SU-DHL-6 (cell line): ENCODE data around the gene EVX2.

Experiments used
- H2AFZ ChIP-seq: fragments of 200-600 bp; sonication (generic); 2 replicates; pipeline ENCODE4 v1.6.1; 2014; ENCODE audit warnings: low read depth, mild to moderate bottlenecking, moderate library complexity, mixed read lengths, antibody characterized with exemption, low read length; ENCODE audit not compliant: severe bottlenecking
- H3F3A ChIP-seq: fragments of 200-600 bp; shearing (Covaris generic); 2 replicates; pipeline ENCODE4 v1.6.0; 2016; ENCODE audit warnings: antibody characterized with exemption, mild to moderate bottlenecking; ENCODE audit not compliant: insufficient read depth
- H3K27ac ChIP-seq: fragments of 200-600 bp; sonication (generic); 2 replicates; pipeline ENCODE4 v1.5.1; 2016; ENCODE audit warnings: low read depth, mild to moderate bottlenecking, low read length, moderate library complexity, mixed read lengths
- H3K27me3 ChIP-seq: fragments of 200-600 bp; sonication (generic), shearing (Covaris generic); 2 replicates; pipeline ENCODE4 v1.6.0; 2014; ENCODE audit warnings: mild to moderate bottlenecking, low read length
- H3K36me3 ChIP-seq: fragments of 200-600 bp; sonication (generic); 2 replicates; pipeline ENCODE4 v1.6.1; 2014; ENCODE audit warnings: mild to moderate bottlenecking, low read length, mixed read lengths
- H3K4me2 ChIP-seq: fragments of 300-600, 200-600 bp; shearing (Covaris generic), sonication (generic); 2 replicates; pipeline ENCODE4 v1.6.0; 2014; ENCODE audit warnings: low read length, low read depth, mild to moderate bottlenecking; ENCODE audit not compliant: poor library complexity, severe bottlenecking
- H3K4me3 ChIP-seq: fragments of 200-600 bp; sonication (generic); 2 replicates; pipeline ENCODE4 v1.5.1; 2014; ENCODE audit warnings: antibody characterized with exemption, low read length, mild to moderate bottlenecking, mixed read lengths; ENCODE audit not compliant: insufficient read depth, poor library complexity, severe bottlenecking
- H3K79me2 ChIP-seq: fragments of 200-600 bp; sonication (generic); 2 replicates; pipeline ENCODE4 v1.6.1; 2014; ENCODE audit warnings: mild to moderate bottlenecking, low read length, moderate library complexity; ENCODE audit not compliant: insufficient read depth
- H3K9ac ChIP-seq: fragments of 200-600 bp; sonication (generic); 2 replicates; pipeline ENCODE4 v1.7.0; 2014; ENCODE audit warnings: mild to moderate bottlenecking, low read length
- H3K9me2 ChIP-seq: fragments of 200-600 bp; sonication (generic); replicated peaks from 2 replicates; pipeline ENCODE4 v1.6.1; 2014; ENCODE audit warnings: low read length; ENCODE audit not compliant: insufficient read depth
- H3K9me3 ChIP-seq: fragments of 200-600 bp; sonication (generic); 2 replicates; pipeline ENCODE4 v1.6.1; 2014; ENCODE audit warnings: low read length, mixed read lengths; ENCODE audit not compliant: insufficient read depth
- H4K20me1 ChIP-seq: fragments of 200-600 bp; sonication (generic); 2 replicates; pipeline ENCODE4 v1.6.1; 2014; ENCODE audit warnings: low read depth, mild to moderate bottlenecking, antibody characterized with exemption, low read length, moderate library complexity, mixed read lengths
- CTCF ChIP-seq: fragments of 200-600 bp; sonication (generic); IDR thresholded peaks from one replicate; pipeline ENCODE4 v1.5.1; 2017; ENCODE audit warnings: antibody characterized with exemption, mild to moderate bottlenecking, low read length, moderate library complexity; ENCODE audit not compliant: insufficient read depth, poor library complexity, severe bottlenecking
- EZH2phosphoT487 ChIP-seq: fragments of 200-600 bp; sonication (generic), shearing (Covaris generic); conservative IDR thresholded peaks from 2 replicates; pipeline ENCODE4 v1.6.1; 2018; ENCODE audit warnings: mild to moderate bottlenecking, antibody characterized with exemption, low read length, moderate library complexity, mixed read lengths

The EVX2 gene

DNA sequence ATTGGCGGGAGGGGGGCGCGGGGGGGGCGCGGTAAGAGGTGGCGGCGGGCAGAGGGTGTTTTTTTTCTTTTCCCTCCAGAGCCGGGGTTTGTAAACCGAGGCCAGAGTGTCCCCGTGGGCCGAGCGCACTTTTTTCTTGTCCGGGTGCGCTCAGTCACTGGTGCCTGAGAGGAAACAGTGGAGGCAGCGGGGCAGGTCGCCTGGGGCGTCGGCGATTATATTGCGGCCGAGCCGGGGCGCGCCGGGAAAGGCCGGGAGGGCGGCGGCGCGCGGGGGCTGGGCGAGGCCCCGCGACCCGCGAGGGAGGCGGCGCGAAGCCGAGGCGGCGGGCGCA lies 46.0 kb upstream of the EVX2 start:
- H3K79me2 ChIP-seq: no peaks in the 10 kb centered on the region
- TF ChIP-seq EZH2phosphoT487 (no peak), CTCF (no peak)
- no peak overlapping the region for H3K4me2 ChIP-seq
- H3K9me2 ChIP-seq: no peaks in the 10 kb centered on the region
- no peaks in the 10 kb centered on the region for H3K9me3 ChIP-seq
- H3K27ac ChIP-seq: no peak overlapping the region
- H2AFZ ChIP-seq: no peak overlapping the region
- no peaks in the 10 kb centered on the region for H3F3A ChIP-seq
- no peak overlapping the region for H3K4me3 ChIP-seq
- no peak overlapping the region for H3K9ac ChIP-seq
- no peaks in the 10 kb centered on the region for H3K27me3 ChIP-seq
- H3K36me3 ChIP-seq: no peaks in the 10 kb centered on the region
- H4K20me1 ChIP-seq: no peaks in the 10 kb centered on the region

DNA sequence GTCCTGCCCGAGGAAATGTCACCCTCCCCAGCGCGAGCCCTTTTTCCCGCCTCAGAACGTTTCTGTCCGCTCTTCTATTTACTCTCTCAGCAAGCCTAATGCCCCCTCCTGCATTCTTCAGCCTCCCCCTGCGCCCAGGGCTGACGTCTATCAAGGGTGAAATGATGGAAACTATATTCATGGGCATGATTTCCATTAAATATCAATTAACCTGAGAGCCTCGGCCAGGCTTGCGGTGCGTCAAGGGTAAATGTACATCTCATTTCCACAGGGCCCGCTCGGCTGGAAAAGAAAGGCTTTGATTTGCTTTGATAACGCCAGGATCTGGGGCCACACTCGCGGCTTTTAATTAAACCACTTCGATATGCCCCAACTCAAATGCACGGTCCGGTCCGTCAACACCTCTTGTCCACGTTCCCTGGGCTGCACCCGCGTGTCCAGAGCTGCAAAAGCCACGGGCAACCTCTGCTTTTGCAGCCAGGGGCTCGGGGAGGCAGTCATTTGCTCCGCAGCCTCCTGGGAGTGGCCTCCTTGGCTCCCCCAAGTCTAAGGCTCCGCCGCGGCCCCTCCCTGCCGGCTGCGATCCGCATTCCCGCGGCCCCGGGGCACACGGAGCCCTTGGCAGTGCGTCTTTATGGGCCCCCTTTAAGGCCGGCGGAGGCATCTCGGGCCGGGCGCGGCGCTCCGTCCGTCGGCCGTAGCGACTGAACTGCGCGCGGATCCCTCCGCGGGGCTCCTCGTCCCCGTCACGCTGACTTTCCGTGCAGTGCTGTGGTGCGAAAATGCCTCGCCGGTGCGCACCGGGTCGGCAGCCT lies 45.4 kb upstream of the EVX2 start, which contains the start of gene HOXD8:
TSS of gene HOXD8 (plus strand) at position 724 of the 815 bp plus-strand sequence. CDS start 662 bp downstream, outside the sequence.
- Histone ChIP-seq H3K4me3 (no peak within 1 kb of the TSS), H3K27ac (no peak within 1 kb of the TSS), H3K4me2 (no peak within 1 kb of the TSS), H3K79me2 (no peaks in the 10 kb centered on the region), H3F3A (no peaks in the 10 kb centered on the region), H3K9me2 (no peaks in the 10 kb centered on the region), H3K9me3 (no peaks in the 10 kb centered on the region), H3K27me3 (no peaks in the 10 kb centered on the region), H4K20me1 (no peaks in the 10 kb centered on the region), H3K36me3 (no peaks in the 10 kb centered on the region), H2AFZ (no peak within 1 kb of the TSS), H3K9ac (no peak within 1 kb of the TSS)
- no peak for TF ChIP-seq EZH2phosphoT487
- no peak for TF ChIP-seq CTCF

DNA sequence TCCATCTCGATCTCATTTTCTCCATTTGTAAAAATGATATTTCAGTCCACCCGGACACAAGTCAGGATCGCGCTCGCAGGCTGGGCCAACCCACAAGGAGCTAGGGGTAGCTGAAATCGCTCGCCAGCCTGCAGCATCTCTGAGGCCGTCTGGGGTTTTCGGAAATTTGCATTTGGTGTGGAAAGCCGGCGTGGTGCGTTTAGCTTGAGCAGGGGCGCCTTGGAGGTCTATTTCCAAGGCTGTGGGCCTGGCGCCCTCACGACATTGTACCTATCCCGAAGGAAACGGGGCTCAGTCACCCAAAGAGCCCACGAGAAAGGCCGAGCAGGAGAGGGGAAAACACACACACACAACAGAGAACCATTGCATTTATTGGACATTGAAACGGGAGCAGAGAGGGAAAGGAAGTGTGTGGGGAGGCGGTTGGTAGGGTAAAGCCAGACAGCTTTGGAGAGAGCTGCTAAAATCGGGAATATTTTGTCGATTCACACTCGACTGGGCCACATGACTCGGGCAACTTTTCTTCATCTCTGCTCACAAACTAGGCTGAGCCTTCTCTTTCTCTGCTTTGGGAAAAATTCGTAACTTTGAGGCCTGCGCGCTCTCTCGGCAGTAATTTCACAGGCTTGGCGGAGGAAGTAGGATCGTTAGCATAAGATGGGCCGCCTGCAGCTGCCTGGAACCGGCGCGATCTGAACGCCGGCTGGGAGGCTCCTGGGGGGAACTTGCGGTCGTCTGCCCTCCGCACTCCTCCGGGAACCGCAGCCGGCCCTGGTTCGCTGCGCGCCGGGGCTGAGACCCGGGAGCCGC lies 44.6 kb upstream of the EVX2 start:
- no peaks in the 10 kb centered on the region for H3K27me3 ChIP-seq
- no peak overlapping the region for H3K27ac ChIP-seq
- H3K4me2 ChIP-seq: no peak overlapping the region
- no peak overlapping the region for H2AFZ ChIP-seq
- no peaks in the 10 kb centered on the region for H4K20me1 ChIP-seq
- no peaks in the 10 kb centered on the region for H3K9me2 ChIP-seq
- TF ChIP-seq EZH2phosphoT487: no peak
- TF ChIP-seq CTCF: no peak
- no peak overlapping the region for H3K9ac ChIP-seq
- H3K79me2 ChIP-seq: no peaks in the 10 kb centered on the region
- no peaks in the 10 kb centered on the region for H3F3A ChIP-seq
- no peaks in the 10 kb centered on the region for H3K36me3 ChIP-seq
- H3K9me3 ChIP-seq: no peaks in the 10 kb centered on the region
- no peak overlapping the region for H3K4me3 ChIP-seq
